SH-SY5Y (cell line): ENCODE data around the gene DYTN.

Experiments used
- GATA2 ChIP-seq: IDR thresholded peaks from 2 replicates; pipeline ENCODE4 v1.6.1; 2011; ENCODE audit warnings: mild to moderate bottlenecking, low read depth, low read length
- GATA3 ChIP-seq: IDR thresholded peaks from 2 replicates; pipeline ENCODE4 v1.6.1; 2011; ENCODE audit warnings: low read depth, mild to moderate bottlenecking, low read length, moderate library complexity

GRCh38 chr2:206723288-206723687 lies 5.1 kb upstream of the DYTN start:
- no peak for TF ChIP-seq GATA3
- TF ChIP-seq GATA2, result no peak
